PFSK-1 (cell line): ENCODE measurements around the gene CEP128.

ENCODE experiments used
- FOXP2 ChIP-seq: optimal IDR thresholded peaks from 2 replicates; pipeline ENCODE3; 2011; ENCODE audit warnings: borderline replicate concordance, control low read depth, inconsistent platforms; ENCODE audit not compliant: insufficient read depth; ENCODE audit errors: extremely low read length, extremely low read depth
- POLR2AphosphoS5 ChIP-seq: IDR thresholded peaks from 2 replicates; pipeline ENCODE4 v1.6.1; 2012; ENCODE audit warnings: low read depth, mild to moderate bottlenecking, control low read depth, low read length, moderate library complexity
- SIN3A ChIP-seq: IDR thresholded peaks from 2 replicates; pipeline ENCODE4 v1.6.1; 2012; ENCODE audit warnings: mild to moderate bottlenecking, low read length, moderate library complexity, borderline replicate concordance; ENCODE audit not compliant: insufficient read depth
- TAF1 ChIP-seq: IDR thresholded peaks from 2 replicates; pipeline ENCODE4 v1.6.1; 2012; ENCODE audit warnings: low read length, control low read depth, borderline replicate concordance; ENCODE audit not compliant: insufficient read depth
- TF ChIP-seq, protein P1 (sequence below), 2 experiments: IDR thresholded peaks; 2 replicates each; pipeline versions ENCODE4 v1.6.1 to v1.8.0; 2011 to 2012; ENCODE audit warnings: low read depth in 2 of 2, low read length in 2 of 2, control low read depth in 1 of 2, inconsistent platforms in 1 of 2, mild to moderate bottlenecking in 1 of 2, moderate library complexity in 1 of 2; ENCODE audit not compliant: insufficient read depth in 1 of 2

CEP128 gene

DNA sequence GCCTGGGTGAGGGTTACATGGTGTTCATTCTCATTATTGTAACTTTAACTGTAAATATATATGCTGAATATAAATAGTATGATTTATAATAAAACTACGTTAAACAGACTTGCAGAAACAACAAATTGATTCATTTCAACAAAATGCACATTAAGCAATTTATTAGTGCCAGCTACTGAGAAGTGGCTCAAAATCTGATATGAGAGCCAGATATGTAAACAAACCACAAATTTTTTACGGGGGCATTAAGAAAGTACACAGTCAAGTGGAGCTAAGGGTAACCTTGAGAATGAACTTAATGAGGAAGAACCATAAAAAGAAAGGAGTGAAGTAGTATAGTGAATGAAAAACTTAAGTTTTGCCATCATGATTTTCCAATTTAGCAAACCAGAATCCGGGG, 40.3 kb downstream of the CEP128 start:
- TF ChIP-seq SIN3A (no peak), POLR2AphosphoS5 (no peak), FOXP2 (no peak), TAF1 (no peak)
- TF ChIP-seq, protein P1, sequence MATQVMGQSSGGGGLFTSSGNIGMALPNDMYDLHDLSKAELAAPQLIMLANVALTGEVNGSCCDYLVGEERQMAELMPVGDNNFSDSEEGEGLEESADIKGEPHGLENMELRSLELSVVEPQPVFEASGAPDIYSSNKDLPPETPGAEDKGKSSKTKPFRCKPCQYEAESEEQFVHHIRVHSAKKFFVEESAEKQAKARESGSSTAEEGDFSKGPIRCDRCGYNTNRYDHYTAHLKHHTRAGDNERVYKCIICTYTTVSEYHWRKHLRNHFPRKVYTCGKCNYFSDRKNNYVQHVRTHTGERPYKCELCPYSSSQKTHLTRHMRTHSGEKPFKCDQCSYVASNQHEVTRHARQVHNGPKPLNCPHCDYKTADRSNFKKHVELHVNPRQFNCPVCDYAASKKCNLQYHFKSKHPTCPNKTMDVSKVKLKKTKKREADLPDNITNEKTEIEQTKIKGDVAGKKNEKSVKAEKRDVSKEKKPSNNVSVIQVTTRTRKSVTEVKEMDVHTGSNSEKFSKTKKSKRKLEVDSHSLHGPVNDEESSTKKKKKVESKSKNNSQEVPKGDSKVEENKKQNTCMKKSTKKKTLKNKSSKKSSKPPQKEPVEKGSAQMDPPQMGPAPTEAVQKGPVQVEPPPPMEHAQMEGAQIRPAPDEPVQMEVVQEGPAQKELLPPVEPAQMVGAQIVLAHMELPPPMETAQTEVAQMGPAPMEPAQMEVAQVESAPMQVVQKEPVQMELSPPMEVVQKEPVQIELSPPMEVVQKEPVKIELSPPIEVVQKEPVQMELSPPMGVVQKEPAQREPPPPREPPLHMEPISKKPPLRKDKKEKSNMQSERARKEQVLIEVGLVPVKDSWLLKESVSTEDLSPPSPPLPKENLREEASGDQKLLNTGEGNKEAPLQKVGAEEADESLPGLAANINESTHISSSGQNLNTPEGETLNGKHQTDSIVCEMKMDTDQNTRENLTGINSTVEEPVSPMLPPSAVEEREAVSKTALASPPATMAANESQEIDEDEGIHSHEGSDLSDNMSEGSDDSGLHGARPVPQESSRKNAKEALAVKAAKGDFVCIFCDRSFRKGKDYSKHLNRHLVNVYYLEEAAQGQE (IDR thresholded peaks at IDR 0.05; ENCODE audit: insufficient read depth in 1 of 2, low read depth in 2 of 2, low read length in 2 of 2): no peak

DNA sequence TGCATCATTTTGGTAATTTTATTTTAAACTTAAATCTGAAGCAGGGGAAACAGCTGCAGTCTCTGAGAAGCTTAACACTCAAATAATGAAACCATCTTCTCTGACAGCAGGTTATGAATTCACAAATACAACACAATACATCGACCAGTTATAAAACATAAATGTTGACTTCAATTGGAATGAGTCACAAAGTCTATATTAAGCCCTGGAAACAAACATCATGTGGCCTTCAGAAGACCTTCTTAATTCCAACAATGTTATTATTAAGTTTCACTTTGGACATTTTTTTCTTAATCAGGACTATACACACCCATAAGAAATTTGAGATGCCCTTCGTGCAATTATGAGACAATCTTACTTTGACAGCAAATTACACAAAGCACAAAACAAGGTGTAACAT, 68.9 kb downstream of the CEP128 start:
- TF ChIP-seq POLR2AphosphoS5 (no peak), SIN3A (no peak), FOXP2 (no peak), TAF1 (no peak)
- TF ChIP-seq, protein P1 (IDR thresholded peaks at IDR 0.05; ENCODE audit: insufficient read depth in 1 of 2, low read depth in 2 of 2, low read length in 2 of 2): no peak

DNA sequence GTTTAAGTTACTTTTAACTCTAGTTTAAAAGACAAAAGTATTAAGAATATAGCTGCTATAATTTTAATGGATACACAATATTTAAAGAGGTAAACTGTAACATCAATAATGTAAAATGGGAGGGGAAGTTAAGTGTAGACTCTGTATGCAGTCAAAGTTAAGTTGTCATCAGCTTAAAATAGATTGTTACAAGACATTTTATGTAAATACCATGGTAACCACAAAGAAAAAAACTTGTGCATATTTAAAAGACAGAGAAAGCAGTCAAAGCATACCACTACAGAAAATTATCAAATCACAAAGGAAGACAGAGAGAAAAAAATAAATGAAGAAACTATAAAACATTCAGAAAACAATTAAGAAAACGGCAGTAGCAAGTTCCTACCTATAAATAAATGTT, 73.3 kb downstream of the CEP128 start:
- TF ChIP-seq, protein P1 (IDR thresholded peaks at IDR 0.05; ENCODE audit: insufficient read depth in 1 of 2, low read depth in 2 of 2, low read length in 2 of 2): no peak
- no peak for TF ChIP-seq TAF1
- TF ChIP-seq FOXP2: no peak
- TF ChIP-seq POLR2AphosphoS5: no peak
- TF ChIP-seq SIN3A: no peak

DNA sequence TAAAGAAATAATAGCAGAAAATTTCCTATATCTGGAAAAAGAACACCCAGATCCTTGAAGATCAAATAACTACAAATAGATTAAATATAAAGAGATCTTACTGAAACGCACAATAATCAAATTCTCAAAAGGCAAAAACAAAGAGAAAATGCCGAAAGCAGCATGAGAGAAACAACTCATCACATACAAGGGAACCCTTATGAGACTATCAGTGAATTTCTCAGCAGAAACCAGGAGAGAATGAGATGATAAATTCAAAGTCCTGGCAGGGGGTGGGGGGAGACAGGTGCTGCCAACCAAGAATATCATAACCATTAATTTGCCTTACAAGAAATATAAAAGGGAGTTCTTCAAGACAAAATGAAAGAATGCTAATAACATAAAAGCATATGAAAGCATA, 73.7 kb downstream of the CEP128 start:
- TF ChIP-seq, protein P1 (IDR thresholded peaks at IDR 0.05; ENCODE audit: insufficient read depth in 1 of 2, low read depth in 2 of 2, low read length in 2 of 2): no peak
- no peak for TF ChIP-seq FOXP2
- TF ChIP-seq POLR2AphosphoS5: no peak
- no peak for TF ChIP-seq TAF1
- no peak for TF ChIP-seq SIN3A

DNA sequence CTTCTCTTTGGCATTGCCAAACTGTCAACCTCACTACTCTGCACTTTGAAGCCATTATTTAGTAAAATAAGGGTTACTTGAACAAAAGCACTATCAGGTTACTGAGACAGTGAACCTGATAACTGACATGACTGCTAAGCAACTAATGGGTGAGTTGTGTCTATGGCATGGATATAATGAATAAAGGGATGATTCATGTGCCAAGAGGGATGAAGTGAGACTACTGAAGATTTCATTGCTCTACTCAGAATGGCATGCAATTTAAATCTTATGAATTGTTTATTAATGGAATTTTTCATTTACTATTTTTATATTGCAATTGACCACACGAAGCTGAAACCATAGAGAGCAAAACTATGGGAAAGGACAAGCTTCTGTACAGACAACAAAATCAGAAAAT, 74.4 kb downstream of the CEP128 start:
- TF ChIP-seq TAF1 (no peak), FOXP2 (no peak), SIN3A (no peak), POLR2AphosphoS5 (no peak)
- TF ChIP-seq, protein P1 (IDR thresholded peaks at IDR 0.05; ENCODE audit: insufficient read depth in 1 of 2, low read depth in 2 of 2, low read length in 2 of 2): no peak
